Progenitor cell of endocrine pancreas (in vitro differentiated cells): ENCODE results near the gene CCDC51. TPM values are rescaled to one million over a fixed set of nuclear protein-coding genes. Genes with fewer than 3 reads are reported as not detected.

ENCODE experiments used
- DNase-seq: peaks from one replicate; pipeline ENCODE4 v3.0.0; 2021; ENCODE audit warnings: low spot score; ENCODE audit not compliant: unreplicated experiment
- H3K27ac Mint-ChIP-seq: 2 replicates; pipeline ENCODE4 v1.8.0; 2021; ENCODE audit warnings: mild to moderate bottlenecking, moderate library complexity, mixed read lengths
- H3K27me3 Mint-ChIP-seq: 2 replicates; pipeline ENCODE4 v1.8.0; 2021; ENCODE audit warnings: mixed read lengths
- H3K36me3 Mint-ChIP-seq: 2 replicates; pipeline ENCODE4 v1.8.0; 2022; ENCODE audit warnings: mixed read lengths; ENCODE audit not compliant: insufficient read depth
- H3K4me1 Mint-ChIP-seq: 2 replicates; pipeline ENCODE4 v1.8.0; 2021; ENCODE audit warnings: low read depth, mixed read lengths
- H3K4me3 Mint-ChIP-seq: 2 replicates; pipeline ENCODE4 v1.8.0; 2021; ENCODE audit warnings: low read depth, mild to moderate bottlenecking, moderate library complexity, mixed read lengths
- H3K9me3 Mint-ChIP-seq: 2 replicates; pipeline ENCODE4 v1.8.0; 2021; ENCODE audit warnings: low read depth, mixed read lengths
- total RNA-seq: library from RNA; stranded (reverse); gene quantifications from 2 replicates; pipeline ENCODE4 v1.2.1, GENCODE V29; 2021
- TF ChIP-seq, protein P1 (sequence below): fragments of 200-600 bp; sonication (generic); IDR thresholded peaks from one replicate; pipeline ENCODE4 v1.5.0; 2021; ENCODE audit warnings: antibody characterized with exemption, mild to moderate bottlenecking; ENCODE audit not compliant: unreplicated experiment

Gene CCDC51
- total RNA-seq, 1 donor from 2014 or later: 13.2 TPM

GRCh38 chr3:48400824-48401433 is 39.0 kb downstream of the CCDC51 start:
- Mint-ChIP-seq H3K9me3 (no peaks in the 10 kb centered on the region), H3K4me3 (no peak overlapping the region), H3K36me3 (peaks cover 15% of the 10 kb centered on the region), H3K27ac (peak overlapping the region; percentile 76), H3K27me3 (peaks cover 1% of the 10 kb centered on the region), H3K4me1 (peaks cover 9% of the 10 kb centered on the region)
- TF ChIP-seq, protein P1, sequence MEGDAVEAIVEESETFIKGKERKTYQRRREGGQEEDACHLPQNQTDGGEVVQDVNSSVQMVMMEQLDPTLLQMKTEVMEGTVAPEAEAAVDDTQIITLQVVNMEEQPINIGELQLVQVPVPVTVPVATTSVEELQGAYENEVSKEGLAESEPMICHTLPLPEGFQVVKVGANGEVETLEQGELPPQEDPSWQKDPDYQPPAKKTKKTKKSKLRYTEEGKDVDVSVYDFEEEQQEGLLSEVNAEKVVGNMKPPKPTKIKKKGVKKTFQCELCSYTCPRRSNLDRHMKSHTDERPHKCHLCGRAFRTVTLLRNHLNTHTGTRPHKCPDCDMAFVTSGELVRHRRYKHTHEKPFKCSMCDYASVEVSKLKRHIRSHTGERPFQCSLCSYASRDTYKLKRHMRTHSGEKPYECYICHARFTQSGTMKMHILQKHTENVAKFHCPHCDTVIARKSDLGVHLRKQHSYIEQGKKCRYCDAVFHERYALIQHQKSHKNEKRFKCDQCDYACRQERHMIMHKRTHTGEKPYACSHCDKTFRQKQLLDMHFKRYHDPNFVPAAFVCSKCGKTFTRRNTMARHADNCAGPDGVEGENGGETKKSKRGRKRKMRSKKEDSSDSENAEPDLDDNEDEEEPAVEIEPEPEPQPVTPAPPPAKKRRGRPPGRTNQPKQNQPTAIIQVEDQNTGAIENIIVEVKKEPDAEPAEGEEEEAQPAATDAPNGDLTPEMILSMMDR: peak; percentile 76
- DNase-seq: no peak

DNA sequence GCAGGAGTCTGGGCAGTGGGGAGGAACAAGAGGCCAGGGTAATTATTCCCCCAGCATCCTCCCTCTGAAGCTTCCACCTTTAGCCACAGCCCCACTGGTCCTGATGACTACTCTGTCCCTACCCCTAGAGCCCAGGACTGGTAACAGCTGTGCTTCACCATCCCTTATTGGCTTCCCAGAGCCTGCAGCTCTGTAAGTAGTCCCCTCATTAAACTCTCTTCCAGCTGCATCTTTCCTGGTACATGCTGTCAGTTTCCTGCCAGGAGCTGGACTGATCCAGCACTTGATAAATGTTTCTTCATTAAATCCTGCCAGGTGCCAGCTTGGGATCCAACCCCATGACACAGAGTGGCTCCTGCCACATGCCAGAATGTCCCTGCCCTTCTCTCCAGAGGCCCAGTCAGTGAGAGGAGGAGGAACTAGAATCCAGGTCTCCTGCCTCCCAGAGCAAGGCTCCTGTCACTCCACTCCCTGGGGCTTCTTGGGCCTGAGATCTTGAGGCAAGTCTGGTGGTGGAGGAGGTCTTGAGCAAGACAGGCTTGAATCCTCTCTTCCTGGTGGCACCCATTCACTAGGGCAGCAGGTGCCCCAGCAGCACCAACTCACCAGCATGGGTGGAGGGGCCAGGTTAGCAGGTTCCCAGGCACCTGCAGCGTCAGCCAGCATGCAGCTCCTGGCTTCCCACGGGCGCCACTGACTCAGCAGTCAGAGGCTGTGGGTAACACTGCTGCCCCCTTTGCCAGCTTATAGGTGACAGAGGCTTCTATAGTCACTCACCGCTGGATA is 40.3 kb downstream of the CCDC51 start:
- no peak for DNase-seq

DNA sequence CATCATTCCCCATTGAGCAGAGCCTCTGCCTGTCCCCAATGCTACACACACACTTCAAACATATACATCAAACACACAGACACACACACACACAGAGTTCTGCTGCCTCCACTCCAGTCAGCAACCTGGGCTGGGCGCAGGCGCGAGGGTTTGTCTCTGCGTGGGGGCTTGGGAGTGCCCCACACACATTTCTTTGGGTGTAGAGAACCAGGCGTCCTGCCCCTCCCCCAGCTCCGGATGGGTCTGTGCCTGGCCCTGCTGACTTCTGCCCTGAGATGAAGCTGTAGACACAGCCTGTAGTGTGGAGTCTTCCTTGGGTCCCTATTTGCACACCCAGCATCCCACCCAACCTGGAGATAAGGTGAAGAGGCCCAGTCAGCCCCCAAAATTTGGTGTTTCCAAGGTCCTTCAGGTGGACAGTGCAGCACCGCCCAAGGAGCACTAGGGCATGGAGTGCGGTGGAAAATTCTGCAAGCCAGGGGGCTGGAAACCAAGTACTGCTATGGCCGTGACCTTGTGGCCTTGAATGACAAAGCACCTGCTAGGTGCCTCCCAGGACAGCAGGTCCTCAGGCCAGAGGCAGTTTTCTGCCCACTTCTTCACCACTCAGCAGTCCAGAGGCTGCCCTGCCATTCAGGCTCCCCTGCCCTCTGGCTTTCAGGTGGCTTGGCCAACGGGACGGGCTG is 41.1 kb downstream of the CCDC51 start:
- Mint-ChIP-seq H3K4me3 (no peak overlapping the region), H3K36me3 (peaks cover 11% of the 10 kb centered on the region), H3K4me1 (peaks cover 9% of the 10 kb centered on the region), H3K9me3 (no peaks in the 10 kb centered on the region), H3K27ac (peak overlapping the region; percentile 92), H3K27me3 (peaks cover 16% of the 10 kb centered on the region)
- TF ChIP-seq, protein P1: no peak
- no peak for DNase-seq

More for the DNA sequence above, 40.3 kb downstream of the CCDC51 start:
- H3K27ac Mint-ChIP-seq: peak overlapping the region; percentile 92
- peaks cover 9% of the 10 kb centered on the region for H3K4me1 Mint-ChIP-seq
- TF ChIP-seq, protein P1: no peak
- H3K36me3 Mint-ChIP-seq: peaks cover 13% of the 10 kb centered on the region
- no peak overlapping the region for H3K4me3 Mint-ChIP-seq
- H3K27me3 Mint-ChIP-seq: peaks cover 14% of the 10 kb centered on the region
- no peaks in the 10 kb centered on the region for H3K9me3 Mint-ChIP-seq

- Mint-ChIP-seq H3K27ac (peak overlapping the region; percentile 86), H3K36me3 (peaks cover 10% of the 10 kb centered on the region)
- DNase-seq: no peak
Observed at GRCh38 chr3:48397767-48398681, 41.9 kb downstream of the CCDC51 start.

More at GRCh38 chr3:48397767-48398681, 41.9 kb downstream of the CCDC51 start:
- H3K27me3 Mint-ChIP-seq: peaks cover 16% of the 10 kb centered on the region
- H3K4me3 Mint-ChIP-seq: no peak overlapping the region
- H3K9me3 Mint-ChIP-seq: no peaks in the 10 kb centered on the region
- TF ChIP-seq, protein P1: no peak
- peaks cover 9% of the 10 kb centered on the region for H3K4me1 Mint-ChIP-seq
